KOPT-K1 (cell line): ENCODE data around the gene KRT76.

Experiments
- H3K27ac ChIP-seq: fragments of 200-600 bp; sonication (generic); 2 replicates; pipeline ENCODE4 v1.5.1; 2016; ENCODE audit warnings: antibody characterized with exemption, mild to moderate bottlenecking, low read depth, low read length; ENCODE audit not compliant: poor library complexity, severe bottlenecking
- H3K36me3 ChIP-seq: fragments of 200-600 bp; sonication (generic); 2 replicates; pipeline ENCODE4 v1.5.1; 2017; ENCODE audit warnings: antibody characterized with exemption, mild to moderate bottlenecking, low read length, moderate library complexity; ENCODE audit not compliant: insufficient read depth
- H3K9me3 ChIP-seq: fragments of 200-600 bp; sonication (generic); 2 replicates; pipeline ENCODE4 v1.5.1; 2017; ENCODE audit warnings: antibody characterized with exemption, low read length, mild to moderate bottlenecking; ENCODE audit not compliant: insufficient read depth, poor library complexity, severe bottlenecking

Gene KRT76

GRCh38 chr12:52815676-52816588 lies 38.8 kb upstream of the KRT76 start:
- no peaks in the 10 kb centered on the region for H3K9me3 ChIP-seq
- H3K27ac ChIP-seq: no peak overlapping the region
- no peaks in the 10 kb centered on the region for H3K36me3 ChIP-seq

GRCh38 chr12:52815161-52815560 lies 38.0 kb upstream of the KRT76 start:
- no peak overlapping the region for H3K27ac ChIP-seq
- H3K36me3 ChIP-seq: no peaks in the 10 kb centered on the region
- no peaks in the 10 kb centered on the region for H3K9me3 ChIP-seq

- no peak overlapping the region for H3K27ac ChIP-seq
- H3K9me3 ChIP-seq: no peaks in the 10 kb centered on the region
- no peaks in the 10 kb centered on the region for H3K36me3 ChIP-seq
Measured at GRCh38 chr12:52814710-52815155, 37.6 kb upstream of the KRT76 start.

- Histone ChIP-seq H3K9me3 (no peaks in the 10 kb centered on the region), H3K27ac (no peak within 1 kb of the TSS), H3K36me3 (no peaks in the 10 kb centered on the region)
Measured at GRCh38 chr12:52813885-52814709, 37.0 kb upstream of the KRT76 start, which contains the start of gene KRT4. Gene KRT4, minus strand, starts transcription at chr12:52814116. Its CDS starts 58 bp downstream, at chr12:52814058.

GRCh38 chr12:52813203-52813819 lies 36.2 kb upstream of the KRT76 start:
- H3K9me3 ChIP-seq: no peaks in the 10 kb centered on the region
- H3K27ac ChIP-seq: no peak overlapping the region
- H3K36me3 ChIP-seq: no peaks in the 10 kb centered on the region

- H3K27ac ChIP-seq: no peak overlapping the region
- no peaks in the 10 kb centered on the region for H3K9me3 ChIP-seq
- no peaks in the 10 kb centered on the region for H3K36me3 ChIP-seq
Measured at GRCh38 chr12:52812749-52813148, 35.6 kb upstream of the KRT76 start.

- no peak overlapping the region for H3K27ac ChIP-seq
- H3K36me3 ChIP-seq: no peaks in the 10 kb centered on the region
- H3K9me3 ChIP-seq: no peaks in the 10 kb centered on the region
Measured at GRCh38 chr12:52812073-52812400, 34.9 kb upstream of the KRT76 start.

GRCh38 chr12:52811191-52812072 lies 34.3 kb upstream of the KRT76 start:
- Histone ChIP-seq H3K27ac (no peak overlapping the region), H3K9me3 (no peaks in the 10 kb centered on the region), H3K36me3 (no peaks in the 10 kb centered on the region)

GRCh38 chr12:52810554-52810953 lies 33.4 kb upstream of the KRT76 start:
- no peak overlapping the region for H3K27ac ChIP-seq
- H3K36me3 ChIP-seq: no peaks in the 10 kb centered on the region
- no peaks in the 10 kb centered on the region for H3K9me3 ChIP-seq

GRCh38 chr12:52809166-52809565 lies 32.0 kb upstream of the KRT76 start:
- no peaks in the 10 kb centered on the region for H3K36me3 ChIP-seq
- no peaks in the 10 kb centered on the region for H3K9me3 ChIP-seq
- no peak overlapping the region for H3K27ac ChIP-seq

GRCh38 chr12:52808573-52809160 lies 31.5 kb upstream of the KRT76 start:
- Histone ChIP-seq H3K36me3 (no peaks in the 10 kb centered on the region), H3K9me3 (no peaks in the 10 kb centered on the region), H3K27ac (no peak overlapping the region)

- no peaks in the 10 kb centered on the region for H3K36me3 ChIP-seq
- no peak overlapping the region for H3K27ac ChIP-seq
- H3K9me3 ChIP-seq: no peaks in the 10 kb centered on the region
Measured at GRCh38 chr12:52807544-52808470, 30.7 kb upstream of the KRT76 start.

- no peak overlapping the region for H3K27ac ChIP-seq
- no peaks in the 10 kb centered on the region for H3K36me3 ChIP-seq
- no peaks in the 10 kb centered on the region for H3K9me3 ChIP-seq
Measured at GRCh38 chr12:52806821-52807543, 29.8 kb upstream of the KRT76 start.
